HG02763 (cell line): ENCODE measurements around the gene CDT1.
"Not testable (repeated sequence)": the region's sequence is repeated elsewhere in the genome, so short reads cannot be mapped to it uniquely, and the experiment has no call there.

Experiments
- ATAC-seq: cut with Tn5 transposase; IDR thresholded peaks from one replicate; pipeline ENCODE4 v1.9.1; 2021; ENCODE audit warnings: mild to moderate bottlenecking, moderate library complexity; ENCODE audit not compliant: unreplicated experiment

Gene CDT1

DNA sequence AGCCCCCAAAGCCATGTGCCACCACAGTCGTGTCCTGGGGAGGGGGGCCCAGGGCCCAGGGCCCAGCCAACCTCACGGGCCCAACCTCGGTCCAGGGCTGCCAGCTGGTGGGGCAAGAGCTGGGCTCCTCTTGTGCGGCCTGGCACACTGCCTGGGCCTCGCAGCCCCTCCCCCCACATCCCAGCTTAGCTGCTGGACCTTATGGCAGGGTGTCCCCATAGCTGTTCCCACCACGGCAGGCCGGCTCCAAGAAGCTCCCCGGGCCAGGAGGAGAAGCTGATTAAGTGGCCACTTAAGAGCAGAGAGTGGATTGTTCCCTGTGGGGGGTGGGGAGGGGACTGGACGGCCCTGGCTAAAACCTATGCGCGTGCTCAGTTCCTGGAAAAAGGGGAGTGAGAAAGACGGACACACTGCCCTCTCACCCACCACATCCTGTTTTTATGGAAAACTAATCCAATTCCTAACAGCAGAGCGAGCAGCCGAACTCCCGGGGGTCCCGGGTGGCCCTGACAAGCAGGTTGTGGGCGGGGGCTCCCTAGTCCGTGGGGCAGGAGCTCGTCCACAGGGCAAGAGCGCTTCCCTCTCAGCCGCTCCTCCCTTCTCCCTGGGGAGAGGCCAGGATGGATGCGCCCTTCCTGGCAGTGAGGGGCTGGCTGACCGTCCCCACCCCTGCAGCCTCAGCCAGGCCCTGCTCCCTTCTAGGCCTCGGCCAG lies 35.4 kb upstream of the CDT1 start:
- no peak for ATAC-seq

DNA sequence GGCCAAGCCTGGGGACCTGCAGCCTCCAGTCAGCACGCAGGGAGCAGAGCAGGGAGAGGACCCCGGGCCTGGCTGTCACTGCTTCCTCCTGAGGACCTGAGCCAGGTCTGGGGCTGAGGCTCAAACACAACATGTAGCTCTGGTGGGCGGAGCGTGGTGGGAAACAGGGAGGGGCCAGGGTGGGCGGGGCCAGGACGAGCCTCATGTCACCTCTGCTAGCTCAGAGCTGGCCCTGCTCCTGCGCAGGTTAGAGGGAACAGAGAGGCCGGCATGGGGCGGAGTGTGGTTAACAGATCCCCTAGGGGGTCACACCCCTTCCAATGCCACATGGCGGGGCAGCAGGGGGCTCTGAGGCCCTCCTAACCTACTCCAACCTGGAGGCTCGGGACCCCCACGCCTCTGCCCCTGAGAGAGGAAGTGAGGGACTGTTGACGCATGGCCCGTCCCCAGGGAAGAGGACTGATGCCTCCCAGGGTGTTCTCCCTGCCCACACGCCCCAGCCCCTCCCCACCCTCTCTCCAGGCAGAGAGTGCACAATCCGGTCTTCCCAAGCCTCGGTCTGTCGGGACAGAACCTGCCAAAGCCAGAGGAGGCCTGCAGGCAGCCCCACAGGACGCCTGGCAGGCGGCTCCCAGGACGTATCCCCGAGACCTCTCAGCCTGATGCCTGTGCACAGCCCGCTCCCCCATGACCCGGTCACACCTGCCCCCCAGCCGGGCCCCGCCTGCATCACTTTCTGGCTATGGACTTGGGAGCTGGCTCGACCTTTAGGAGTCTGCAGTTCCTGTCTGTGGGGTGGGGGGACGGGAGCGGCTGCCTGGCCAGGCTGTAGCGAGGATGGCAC lies 33.8 kb upstream of the CDT1 start:
- no peak for ATAC-seq

DNA sequence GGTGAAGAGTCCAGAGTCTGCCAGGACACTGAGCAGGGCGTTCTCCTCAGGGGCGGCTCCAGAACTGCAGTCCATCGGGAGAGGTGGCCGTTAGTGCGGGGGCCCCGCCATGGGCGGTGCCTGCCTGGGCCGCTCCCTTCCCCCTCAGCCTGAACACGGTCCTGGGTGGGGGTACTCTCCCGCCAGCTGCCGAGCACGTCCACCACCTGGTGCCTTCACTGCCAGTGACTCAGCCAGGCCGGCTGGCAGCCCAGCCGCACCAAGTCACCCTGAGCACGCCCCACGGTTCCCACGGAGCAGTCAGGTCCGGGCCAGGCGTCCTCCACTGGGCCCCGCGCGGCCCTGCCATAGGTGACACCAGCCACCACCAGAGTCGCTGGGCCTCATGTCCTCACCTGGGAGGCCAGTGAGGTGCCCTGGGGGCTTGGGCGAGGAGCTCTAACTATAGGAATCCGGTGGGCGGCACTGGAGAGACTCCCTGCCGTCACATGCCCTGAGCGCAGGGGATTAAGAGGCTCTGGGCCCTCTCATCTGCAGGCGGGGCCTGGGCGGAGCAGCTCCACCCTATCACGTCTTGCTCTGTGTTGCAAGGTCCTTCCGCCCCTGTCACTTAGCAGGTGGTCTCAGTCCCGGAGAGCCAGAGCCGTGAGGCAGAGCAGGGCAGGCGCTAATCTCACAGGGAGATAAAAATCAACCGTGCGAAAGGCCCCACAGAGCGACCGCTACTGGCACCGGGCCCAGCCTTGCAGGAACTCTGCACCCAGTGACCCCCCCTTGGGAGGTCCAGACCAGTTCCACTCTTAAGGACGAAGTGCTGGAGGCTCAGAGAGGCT lies 32.9 kb upstream of the CDT1 start:
- ATAC-seq: no peak

DNA sequence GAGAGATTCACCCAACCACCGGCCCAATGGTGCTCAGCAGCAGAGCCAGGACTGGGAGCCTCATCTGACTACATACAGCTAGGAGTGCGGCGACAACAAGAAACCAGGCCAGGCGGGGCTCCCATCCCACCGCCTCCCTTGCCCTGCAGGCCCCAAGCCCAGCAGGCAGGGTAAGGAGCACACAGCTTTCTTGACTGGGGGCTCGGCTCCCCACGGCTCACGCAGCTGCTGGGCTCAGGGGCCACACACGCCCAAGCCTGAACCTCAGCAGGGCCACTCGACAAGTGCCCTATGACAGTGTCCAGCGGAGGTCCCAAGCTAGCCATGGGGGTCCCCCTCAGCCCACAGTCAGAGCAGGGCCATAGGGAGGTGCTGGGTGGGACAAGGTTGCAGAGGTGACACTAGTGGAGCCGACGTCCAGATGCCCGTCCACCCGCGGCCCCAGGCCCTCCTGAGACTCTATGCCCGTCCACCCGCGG lies 32.3 kb upstream of the CDT1 start:
- ATAC-seq: no peak

DNA sequence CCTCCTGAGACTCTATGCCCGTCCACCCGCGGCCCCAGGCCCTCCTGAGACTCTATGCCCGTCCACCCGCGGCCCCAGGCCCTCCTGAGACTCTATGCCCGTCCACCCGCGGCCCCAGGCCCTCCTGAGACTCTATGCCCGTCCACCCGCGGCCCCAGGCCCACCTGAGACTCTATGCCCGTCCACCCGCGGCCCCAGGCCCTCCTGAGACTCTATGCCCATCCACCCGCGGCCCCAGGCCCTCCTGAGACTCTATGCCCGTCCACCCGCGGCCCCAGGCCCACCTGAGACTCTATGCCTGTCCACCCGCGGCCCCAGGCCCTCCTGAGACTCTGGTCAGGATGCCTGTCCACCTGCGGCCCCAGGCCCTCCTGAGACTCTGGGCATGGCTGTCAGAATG lies 31.8 kb upstream of the CDT1 start:
- ATAC-seq: not testable (repeated sequence)

DNA sequence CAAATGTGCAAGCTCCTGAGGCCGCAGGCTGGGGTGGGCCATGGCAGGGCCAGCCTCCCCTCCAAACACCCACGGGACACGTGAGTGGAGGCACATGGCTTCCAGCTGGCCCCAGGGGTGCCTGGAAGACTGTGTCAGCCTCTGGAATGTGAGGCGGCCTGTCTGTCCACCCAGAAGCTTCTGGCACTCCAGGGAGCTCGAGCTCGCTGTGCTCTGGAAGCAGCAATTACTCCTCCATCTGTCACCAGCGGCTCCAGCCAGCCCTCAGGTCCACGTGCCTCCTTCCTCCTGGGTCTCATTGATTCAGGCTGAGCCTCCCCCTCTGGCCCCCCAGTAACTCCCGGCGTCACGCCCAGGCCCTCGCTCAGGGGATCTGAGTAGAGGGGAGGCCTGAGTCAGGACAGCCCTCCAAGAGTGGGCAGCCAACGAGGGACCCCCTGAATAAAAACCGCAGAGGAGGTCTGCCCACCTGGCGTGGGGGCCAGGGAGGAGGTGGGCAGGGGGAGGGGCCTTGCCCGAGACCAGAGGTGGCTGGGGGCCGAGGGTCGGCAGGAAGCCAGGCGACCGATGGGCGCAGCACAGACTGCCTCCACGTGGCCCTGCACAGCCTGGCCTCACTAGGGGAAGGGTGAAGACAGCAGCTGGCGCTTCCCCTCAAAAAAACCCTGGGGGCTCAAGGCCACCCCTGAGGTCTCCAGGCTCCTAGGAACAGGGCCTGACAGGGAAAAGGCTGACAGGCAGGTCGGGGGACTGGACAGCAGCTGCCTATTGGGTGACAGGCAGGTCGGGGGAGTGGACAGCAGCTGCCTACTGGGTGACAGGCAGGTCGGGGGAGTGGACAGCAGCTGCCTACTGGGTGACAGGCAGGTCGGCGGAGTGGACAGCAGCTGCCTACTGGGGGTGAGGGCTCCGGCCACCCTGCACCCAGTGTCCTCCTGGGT lies 30.4 kb upstream of the CDT1 start:
- ATAC-seq: no peak

DNA sequence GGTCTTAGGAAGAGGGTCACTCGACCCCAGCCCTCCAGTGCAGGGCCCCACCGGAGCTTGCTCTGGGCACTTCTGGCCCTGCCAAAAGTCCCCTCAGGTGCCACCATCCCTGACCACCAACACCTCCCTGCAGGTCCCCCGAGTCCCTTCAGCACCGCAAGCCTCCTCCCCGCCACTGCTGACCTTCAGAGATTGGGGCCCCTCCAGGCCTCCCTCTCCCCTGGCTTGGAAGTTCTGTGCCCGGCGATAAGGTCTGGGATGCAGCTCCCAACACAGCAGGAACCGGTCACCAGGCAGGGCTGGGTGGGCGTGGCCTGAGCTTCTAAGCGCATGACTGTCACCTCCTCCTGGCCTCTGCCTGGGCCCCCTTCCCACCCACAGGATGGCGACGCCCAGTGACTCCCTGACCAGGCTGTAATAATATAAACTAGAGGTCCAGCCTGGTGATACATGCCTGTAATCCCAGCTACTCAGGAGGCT lies 29.7 kb upstream of the CDT1 start:
- no peak for ATAC-seq

DNA sequence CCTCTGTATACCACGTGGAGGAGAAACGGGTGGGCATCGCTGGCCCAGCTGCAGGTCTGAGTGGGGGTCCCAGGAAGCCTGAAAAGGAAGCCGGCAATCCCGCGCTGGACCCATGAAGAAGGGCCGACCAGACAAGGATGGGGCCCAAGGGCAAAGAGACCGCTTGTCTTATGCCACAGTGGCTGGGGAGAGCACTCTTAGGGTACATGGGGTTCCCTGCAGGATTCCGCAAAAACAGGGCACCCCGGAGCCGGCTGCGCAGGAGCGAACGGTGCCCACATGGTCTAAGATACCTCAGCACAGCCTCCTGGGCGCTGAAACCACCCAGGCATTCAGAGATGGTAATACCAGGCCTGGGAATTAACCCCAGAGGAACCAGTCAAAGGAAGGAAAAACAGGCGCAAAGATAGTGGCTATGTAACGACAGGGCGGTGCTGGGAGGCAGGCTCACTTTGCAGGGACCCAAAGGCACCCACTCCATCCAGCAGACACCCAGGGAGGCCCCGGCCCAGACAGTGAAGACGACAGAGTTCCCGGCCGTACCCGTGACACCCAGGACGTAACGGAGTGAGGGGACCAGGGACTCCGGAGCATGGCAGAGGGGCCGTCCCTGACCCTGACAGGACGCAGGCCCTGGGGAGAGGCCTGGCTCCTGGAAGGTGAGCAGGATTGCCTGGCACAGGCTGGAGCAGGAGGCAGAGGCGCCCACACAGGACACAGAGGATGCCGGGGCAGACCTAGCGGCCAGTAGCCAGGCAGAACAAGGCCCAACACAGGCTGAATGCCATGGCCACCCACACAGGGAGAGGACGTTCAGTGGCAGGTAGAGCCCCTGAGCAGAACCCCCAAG lies 28.8 kb upstream of the CDT1 start:
- no peak for ATAC-seq

DNA sequence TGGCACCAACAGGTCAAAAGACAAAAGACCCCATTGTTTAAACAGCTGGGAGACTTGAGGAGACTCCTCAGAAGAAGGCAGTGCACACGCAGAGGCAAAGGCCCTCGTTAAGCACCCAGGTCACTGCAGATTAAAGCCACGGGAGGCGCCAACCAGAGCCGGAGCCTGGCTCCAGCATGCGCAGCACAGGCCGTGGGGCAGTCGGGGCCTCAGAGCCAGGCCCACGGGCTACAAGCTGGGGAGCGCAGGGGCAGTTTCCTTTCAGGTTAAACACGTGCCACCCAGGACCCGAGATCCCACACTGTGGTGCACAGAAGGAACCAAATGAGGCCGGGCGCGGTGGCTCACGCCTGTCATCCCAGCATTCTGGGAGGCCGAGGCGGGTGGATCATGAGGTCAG lies 27.8 kb upstream of the CDT1 start:
- ATAC-seq: no peak

DNA sequence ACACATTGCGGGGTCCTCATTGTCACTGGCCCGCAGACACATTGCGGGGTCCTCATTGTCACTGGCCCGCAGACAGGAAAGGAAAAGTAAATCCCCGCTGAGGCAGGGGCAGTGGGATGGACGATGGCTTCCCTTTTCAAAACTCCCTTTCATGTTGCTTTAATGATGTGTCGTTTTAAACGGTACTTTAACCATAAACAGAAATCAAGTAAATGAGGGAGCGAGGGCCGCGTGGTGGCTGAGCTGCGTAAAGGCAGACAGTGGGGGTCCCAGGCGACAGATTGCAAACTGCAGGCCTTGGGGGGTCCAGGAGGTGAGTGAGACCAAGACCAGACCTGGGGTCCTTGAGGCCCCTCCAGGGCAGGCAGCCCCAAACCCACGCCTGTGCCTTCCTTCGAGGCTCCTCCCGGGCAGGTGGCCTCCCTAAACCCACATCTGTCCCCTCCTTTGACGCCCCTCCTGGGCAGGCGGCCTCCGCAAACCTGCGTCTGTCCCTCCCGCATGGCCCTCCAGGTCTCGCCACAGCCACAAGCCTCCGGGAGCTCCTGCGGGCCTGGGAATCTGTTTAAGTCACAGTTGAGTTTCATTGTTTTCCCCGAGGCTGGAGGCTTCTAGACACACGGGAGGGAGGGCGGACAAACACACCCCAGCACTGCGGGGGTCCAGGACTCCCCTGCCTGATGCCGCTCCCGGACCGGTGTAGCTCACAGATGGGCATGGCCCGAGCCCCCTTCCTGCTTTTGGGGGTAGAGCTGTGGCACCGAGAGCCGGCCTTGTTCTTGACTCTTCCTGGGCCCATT lies 25.9 kb upstream of the CDT1 start:
- ATAC-seq: no peak

DNA sequence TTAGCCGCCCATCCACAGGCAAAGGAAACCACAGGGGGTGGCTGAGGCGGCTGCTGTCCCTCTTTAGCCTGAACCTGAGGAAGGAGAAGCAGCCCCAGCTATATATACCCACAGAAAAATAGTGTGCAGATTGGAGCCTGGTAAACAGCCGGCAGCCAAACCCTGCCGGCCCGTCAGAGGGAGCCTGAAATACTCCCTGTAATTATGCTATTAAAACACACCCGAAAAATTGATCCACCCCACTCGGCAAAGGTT lies 25.4 kb upstream of the CDT1 start:
- no peak for ATAC-seq

DNA sequence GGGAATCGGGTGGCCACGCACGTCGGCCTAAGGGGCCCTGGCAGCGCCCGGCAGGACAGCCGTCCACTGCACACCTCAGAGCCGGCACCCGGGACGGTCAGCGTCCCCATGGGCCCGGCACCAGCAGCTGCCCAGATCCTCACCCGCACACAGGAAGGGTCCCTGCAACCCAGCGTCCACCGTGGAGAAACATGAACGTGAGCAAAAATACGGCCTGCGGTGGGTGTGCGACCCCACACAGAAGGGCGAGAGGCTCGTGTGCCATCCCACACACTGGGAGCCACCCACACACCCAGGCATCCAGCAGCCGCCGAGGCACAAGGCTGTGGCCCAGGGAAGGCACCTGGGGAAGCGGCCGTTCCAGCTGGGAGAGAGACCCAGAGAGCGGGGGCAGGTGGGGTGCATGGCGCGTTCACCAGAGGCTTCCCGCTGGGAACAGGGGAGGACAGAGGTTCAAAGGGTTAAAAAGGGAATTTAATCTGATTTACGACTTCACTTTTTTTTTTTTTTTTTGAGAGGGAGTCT lies 25.0 kb upstream of the CDT1 start:
- ATAC-seq: no peak

DNA sequence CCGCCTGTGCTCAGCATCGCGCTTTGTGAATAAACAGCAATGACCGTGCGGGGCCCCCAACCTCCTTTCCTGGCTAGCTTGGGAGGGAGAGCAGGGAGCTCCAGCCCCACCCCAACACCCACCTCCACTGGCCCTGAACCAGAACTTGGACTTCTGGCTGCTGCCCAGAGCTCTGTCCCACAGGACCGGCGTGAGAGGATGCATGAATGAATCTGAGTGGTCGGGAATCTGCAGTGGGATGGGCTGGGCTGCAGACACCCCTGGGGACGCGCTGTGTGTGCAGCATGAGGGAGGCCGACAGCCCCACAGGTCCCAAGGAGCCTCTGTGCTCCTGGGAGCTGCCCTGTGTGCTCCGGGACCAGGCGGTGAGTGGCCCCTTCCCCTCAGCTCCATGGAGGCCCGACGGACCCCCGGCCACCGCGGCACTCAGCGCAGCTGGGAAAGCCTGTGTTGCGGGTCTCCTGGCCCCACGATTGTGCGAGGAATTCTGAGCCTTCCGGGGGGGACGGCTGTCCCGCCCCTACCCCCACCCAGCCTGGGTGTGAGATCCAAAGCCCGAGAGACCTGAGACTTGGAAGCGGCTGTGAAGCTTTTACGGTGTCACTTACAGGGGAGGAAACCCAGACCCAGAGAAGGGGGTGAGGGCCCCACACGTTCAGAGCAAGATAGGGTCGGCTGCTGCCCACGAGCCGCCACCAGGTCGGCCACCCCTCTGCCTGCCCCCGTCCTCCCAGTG lies 24.0 kb upstream of the CDT1 start:
- no peak for ATAC-seq

DNA sequence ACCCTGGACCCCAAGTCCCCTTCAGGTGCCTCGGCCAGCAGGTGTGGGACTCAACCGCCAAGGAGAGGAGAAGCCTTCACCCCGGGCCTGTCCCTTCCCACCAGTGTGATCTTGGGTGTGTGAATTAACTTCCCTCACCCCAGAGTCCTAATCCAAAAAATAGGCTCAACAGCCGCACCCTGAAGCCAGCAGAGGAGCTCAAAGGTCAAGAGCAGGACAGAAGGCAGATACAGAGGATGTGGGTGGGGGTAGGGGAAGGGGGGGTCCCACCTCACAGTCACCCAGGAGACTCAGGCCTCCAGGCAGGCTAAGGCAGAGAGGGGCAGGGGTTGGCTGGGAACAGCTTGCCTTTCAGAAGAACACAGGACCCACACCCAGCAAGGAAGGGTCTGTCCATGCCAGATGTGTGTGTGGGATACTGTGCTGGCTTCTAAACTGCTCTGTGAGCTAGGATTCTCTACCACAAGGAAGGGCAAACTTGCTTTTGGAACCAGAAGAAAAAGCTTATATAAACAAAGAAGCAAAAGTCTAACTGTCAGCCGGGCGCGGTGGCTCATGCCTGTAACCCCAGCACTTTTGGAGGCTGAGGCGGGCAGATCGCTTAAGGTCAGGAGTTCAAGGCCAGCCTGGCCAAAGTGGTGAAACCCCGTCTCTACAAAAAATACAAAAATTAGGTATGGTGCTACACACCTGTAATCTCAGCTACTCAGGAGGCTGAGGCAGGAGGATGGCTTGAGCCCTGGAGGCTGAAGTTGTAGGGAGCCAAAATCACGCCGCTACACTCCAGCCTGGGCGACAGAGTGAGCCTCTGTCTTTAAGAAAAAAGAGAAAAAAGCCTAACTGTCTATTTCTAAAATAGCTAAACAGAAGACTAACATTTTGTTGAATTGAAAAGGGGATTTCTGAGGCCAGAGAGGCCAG lies 23.2 kb upstream of the CDT1 start:
- no peak for ATAC-seq

DNA sequence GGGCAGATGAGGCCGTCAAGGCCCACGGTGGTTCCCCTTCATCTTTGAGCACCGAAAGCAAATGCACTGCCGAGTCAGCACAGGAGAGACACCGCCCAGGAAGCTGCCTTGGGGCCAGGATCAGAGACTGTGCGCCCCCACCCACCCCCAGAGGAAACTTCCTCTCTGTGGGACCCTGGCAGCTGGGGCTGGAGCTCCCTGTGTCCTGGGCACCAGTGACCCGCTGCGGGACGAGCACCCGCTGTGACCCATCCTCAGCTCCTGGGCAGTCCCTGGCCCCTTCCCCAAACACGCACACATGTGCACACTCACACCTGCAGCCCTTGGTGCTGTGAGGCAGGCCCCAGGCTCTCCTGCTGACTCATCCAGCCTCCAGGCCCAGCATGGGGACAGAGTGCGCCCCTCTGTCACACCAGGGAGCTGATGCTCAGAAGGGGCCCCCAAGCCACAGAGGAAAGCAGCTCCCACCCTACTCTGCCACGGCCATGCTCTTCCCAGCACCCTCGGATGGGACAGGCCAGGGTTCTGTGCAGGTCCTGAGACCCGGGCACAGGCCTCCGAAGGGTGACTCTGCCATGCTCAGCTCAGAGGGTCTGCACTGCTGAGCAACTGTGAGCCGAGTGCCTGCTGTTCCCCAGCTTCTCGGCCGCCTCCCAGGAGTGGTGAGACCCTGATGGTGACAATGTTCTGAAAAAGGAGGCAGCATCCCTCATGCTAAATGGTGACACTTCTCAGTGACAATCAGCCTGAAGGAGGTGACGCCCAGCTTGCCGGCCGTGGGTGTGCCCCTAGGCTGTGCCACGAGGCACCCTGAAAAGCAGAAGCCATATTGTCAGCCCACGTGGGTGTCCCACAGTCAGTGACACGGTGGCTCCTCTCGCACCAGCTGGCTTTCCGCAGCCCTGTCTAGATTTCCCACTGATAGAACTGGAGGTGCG lies 22.2 kb upstream of the CDT1 start:
- no peak for ATAC-seq
